ENCODE data around the gene KLHL10.
"Not testable (repeated sequence)": the region's sequence is repeated elsewhere in the genome, so short reads cannot be mapped to it uniquely, and the experiment has no call there.

KLHL10 gene

DNA sequence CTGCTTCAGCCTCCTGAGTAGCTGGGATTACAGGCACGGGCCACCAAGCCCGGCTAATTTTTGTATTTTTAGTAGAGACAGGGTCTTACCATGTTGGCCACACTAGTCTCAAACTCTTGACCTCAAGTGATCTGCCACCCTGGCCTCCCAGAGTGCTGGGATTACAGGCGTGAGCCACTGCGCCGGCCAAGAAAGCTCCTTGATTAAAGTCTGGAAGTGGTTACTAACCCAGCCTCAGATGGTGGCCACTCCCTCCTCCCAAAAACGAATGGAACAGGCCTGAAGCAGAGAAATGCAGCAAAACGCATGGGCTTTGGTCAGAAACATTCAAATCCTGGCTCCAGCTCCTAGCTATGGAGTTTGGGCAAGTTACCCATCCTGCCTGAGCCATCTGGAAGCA is 13.5 kb upstream of the KLHL10 start:
- H3K27me3 ChIP-seq: no peaks in the 10 kb centered on the region
- no peaks in the 10 kb centered on the region for H3K9me3 ChIP-seq
- TF ChIP-seq, protein P1, sequence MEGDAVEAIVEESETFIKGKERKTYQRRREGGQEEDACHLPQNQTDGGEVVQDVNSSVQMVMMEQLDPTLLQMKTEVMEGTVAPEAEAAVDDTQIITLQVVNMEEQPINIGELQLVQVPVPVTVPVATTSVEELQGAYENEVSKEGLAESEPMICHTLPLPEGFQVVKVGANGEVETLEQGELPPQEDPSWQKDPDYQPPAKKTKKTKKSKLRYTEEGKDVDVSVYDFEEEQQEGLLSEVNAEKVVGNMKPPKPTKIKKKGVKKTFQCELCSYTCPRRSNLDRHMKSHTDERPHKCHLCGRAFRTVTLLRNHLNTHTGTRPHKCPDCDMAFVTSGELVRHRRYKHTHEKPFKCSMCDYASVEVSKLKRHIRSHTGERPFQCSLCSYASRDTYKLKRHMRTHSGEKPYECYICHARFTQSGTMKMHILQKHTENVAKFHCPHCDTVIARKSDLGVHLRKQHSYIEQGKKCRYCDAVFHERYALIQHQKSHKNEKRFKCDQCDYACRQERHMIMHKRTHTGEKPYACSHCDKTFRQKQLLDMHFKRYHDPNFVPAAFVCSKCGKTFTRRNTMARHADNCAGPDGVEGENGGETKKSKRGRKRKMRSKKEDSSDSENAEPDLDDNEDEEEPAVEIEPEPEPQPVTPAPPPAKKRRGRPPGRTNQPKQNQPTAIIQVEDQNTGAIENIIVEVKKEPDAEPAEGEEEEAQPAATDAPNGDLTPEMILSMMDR (IDR thresholded peaks at IDR 0.05): no peak
- no peaks in the 10 kb centered on the region for H3K4me1 ChIP-seq (ENCODE audit: control insufficient read depth in 1 of 2, insufficient read depth in 1 of 2, low read depth in 1 of 2, low read length in 1 of 2)
- H3K36me3 ChIP-seq: no peaks in the 10 kb centered on the region
- no peak overlapping the region for H3K4me3 ChIP-seq (ENCODE audit: low read depth in 1 of 2, low read length in 1 of 2)
- no peak overlapping the region for H3K27ac ChIP-seq

DNA sequence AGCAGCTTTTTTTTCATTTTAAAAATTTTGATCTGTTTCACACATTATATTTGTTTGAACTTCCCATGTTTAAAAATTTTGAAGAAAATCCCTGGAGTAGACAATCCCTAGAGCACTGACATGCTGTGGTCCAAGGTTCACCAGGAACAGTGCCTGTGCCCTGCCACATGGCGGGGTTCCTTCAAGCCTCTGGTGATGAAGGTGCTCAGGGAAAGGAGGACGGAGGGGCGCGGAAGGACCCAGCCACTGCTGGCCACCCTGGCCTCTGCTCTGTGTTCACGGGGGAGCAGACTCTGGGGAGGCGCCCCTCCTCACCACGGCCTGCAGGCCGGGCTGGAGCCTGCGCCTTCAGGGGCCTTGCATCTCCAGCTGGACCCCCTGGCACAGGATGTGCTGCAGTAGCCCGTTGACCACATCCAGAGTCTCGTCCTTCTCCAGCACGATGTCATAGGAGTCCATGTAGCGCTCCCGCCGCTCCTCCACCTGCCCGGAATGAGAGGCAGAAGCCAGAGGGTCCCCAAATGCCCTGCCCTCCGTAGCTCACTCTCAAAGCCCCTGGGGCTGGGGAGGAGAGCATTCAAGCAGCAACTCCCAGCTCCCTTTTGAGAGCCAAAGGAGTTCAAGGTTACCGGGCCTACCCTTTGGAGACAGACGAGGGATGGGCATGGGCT is 12.3 kb upstream of the KLHL10 start:
- Histone ChIP-seq H3K36me3 (no peaks in the 10 kb centered on the region), H3K4me3 (ENCODE audit: low read depth in 1 of 2, low read length in 1 of 2) (no peak overlapping the region), H3K27ac (no peak overlapping the region), H3K4me1 (ENCODE audit: control insufficient read depth in 1 of 2, insufficient read depth in 1 of 2, low read depth in 1 of 2, low read length in 1 of 2) (no peaks in the 10 kb centered on the region), H3K27me3 (no peaks in the 10 kb centered on the region), H3K9me3 (no peaks in the 10 kb centered on the region)
- TF ChIP-seq, protein P1 (IDR thresholded peaks at IDR 0.05): no peak

DNA sequence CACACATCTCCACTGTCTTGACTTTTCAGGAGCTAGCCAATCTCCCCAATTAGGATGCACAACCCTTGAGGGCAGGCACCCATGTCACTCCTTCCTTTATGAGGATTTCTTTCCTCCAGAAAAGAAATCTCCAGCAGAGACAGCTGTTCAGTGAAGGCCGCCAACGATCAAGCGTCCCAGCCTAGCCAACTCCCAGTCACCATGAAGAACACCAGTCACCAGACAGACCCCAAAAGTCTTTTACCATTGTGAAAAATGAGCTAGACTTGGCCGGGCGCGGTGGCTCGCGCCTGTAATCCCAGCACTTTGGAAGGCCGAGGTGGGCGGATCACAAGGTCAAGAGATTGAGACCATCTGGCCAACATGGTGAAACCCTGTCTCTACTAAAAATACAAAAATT is 7.7 kb upstream of the KLHL10 start:
- not testable (repeated sequence) for H3K9me3 ChIP-seq; H3K27ac ChIP-seq; H3K4me1 ChIP-seq (ENCODE audit: control insufficient read depth in 1 of 2, insufficient read depth in 1 of 2, low read depth in 1 of 2, low read length in 1 of 2); H3K36me3 ChIP-seq; H3K4me3 ChIP-seq (ENCODE audit: low read depth in 1 of 2, low read length in 1 of 2)
- peaks cover 15% of the 10 kb centered on the region for H3K27me3 ChIP-seq

DNA sequence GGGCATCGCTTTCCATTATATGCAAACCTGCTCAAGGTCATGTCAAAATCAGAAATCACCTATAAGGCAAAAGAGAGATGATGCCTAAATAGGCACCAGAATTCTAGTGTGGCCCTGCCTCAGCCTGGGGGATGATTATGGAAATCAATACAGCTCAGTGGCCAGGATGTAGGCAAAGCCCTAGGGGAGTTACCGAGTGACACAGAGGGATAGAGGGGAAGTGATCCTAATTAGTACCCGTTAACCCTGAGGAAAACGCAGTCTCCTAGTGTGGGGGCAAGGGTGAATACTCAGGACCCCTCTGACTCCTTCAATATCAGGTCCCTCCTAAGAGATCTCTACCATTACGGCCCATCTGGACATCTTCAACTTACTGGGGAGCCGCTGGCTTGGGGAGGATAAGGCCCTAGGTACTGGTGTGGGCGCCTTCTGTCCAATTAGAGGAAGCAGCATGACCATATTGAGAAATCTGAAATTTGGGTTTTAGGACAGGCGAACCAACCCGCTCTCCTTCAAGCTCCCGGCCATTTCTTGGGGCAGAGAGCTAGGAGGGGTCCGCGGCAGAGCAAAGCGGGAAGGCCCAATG is 2.3 kb upstream of the KLHL10 start:
- TF ChIP-seq, protein P1 (IDR thresholded peaks at IDR 0.05): no peak
- H3K4me3 ChIP-seq (ENCODE audit: low read depth in 1 of 2, low read length in 1 of 2): peak overlapping the region; percentile 44 to 60
- no peaks in the 10 kb centered on the region for H3K9me3 ChIP-seq
- H3K36me3 ChIP-seq: no peaks in the 10 kb centered on the region
- H3K27ac ChIP-seq: no peak overlapping the region
- peaks cover 3 to 12% of the 10 kb centered on the region in 2 experiments for H3K4me1 ChIP-seq (ENCODE audit: control insufficient read depth in 1 of 2, insufficient read depth in 1 of 2, low read depth in 1 of 2, low read length in 1 of 2)
- peaks cover 66% of the 10 kb centered on the region for H3K27me3 ChIP-seq

DNA sequence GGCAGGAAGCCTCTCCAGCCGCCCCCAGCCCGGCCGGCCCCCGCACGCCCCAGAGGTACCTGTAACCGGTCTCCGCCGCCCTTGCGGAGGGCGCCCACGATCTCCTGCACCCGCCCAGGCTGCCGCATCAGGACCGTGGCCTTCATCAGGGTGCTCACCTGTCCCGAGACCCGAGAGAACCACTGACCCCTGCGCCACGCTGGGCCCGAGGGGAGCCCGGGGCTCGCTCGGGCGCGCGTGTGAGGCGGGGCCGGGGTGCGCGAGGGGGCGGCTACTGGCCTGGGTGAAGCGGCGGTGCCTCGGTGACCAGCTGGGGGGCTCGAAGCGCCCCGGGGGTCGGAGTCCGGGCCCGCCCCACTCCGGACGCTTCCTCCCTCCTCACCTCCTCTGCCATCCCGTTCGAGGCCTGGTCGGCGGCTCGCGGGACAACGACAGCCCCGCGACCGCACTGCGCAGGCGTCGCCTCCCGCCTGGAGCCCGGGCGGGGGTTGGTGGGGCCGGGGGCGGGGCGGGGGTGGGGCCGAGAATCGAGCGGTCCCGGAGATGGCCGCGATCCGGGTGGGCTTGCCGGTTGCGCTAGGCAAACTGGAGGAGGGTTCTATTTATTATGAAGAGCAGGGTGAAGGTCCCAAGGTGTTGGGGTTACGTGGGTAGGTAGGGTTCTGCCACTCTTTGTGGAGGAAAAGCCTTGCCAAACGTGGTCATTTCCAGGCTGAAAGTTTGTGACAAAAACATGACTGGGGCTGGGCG is 1.6 kb upstream of the KLHL10 start, which contains the start of gene NT5C3B:
Gene NT5C3B (minus strand): TSS at position 433 of the 750 bp plus-strand sequence. CDS start 39 bp downstream, at position 394.
- Histone ChIP-seq H3K36me3 (no peaks in the 10 kb centered on the region), H3K27me3 (peaks cover 71% of the 10 kb centered on the region), H3K4me3 (ENCODE audit: low read depth in 1 of 2, low read length in 1 of 2) (peak within 1 kb of the TSS; percentile 44 to 60), H3K9me3 (no peaks in the 10 kb centered on the region), H3K27ac (no peak within 1 kb of the TSS), H3K4me1 (ENCODE audit: control insufficient read depth in 1 of 2, insufficient read depth in 1 of 2, low read depth in 1 of 2, low read length in 1 of 2) (peaks cover 3 to 12% of the 10 kb centered on the region in 2 experiments)
- TF ChIP-seq, protein P1 (IDR thresholded peaks at IDR 0.05): no peak
